ENCODE results near the gene POU2F3.

GRCh38 chr11:120244476-120245365, 4.8 kb downstream of the POU2F3 start:
- TF ChIP-seq FOXP2 (optimal IDR thresholded peaks at IDR 0.05; ENCODE audit: borderline replicate concordance, extremely low read depth, extremely low read length, insufficient read depth) (no peak), POLR2AphosphoS5 (IDR thresholded peaks at IDR 0.05; ENCODE audit: low read depth, low read length) (no peak), TAF1 (IDR thresholded peaks at IDR 0.05; ENCODE audit: borderline replicate concordance, insufficient read depth, low read length) (no peak), REST (IDR thresholded peaks at IDR 0.05; ENCODE audit: insufficient read depth in 1 of 2, low read depth in 2 of 2, low read length in 2 of 2) (no peak)
